Measurements from ENCODE around the gene FAM20B. TPM values are rescaled to one million over a fixed set of nuclear protein-coding genes. Genes with fewer than 3 reads are reported as not detected.

Gene FAM20B
- total and polyA plus RNA-seq, 2 of the 8 experiments (the other 6 are each of a cell fraction or from before 2014, with no cell fraction given): 8.3 to 36.6 TPM

- ChIA-PET CTCF (ENCODE audit: partially characterized antibody) (interaction anchor here (0.6 to 6.5 kb wide), 83 partner anchors 8 to 1202 kb away, joined by 3 to 92 read pairs (median 6); no protein-coding TSS in a partner anchor), POLR2A (ENCODE audit: partially characterized antibody) (interaction anchor here (0.6 to 1.6 kb wide), 6 partner anchors 26 to 472 kb away, joined by 3 to 4 read pairs (median 4); no protein-coding TSS in a partner anchor)
- no peaks in the 10 kb centered on the region for H3K79me2 ChIP-seq (ENCODE audit: control insufficient read depth in 1 of 2, insufficient read depth in 2 of 2, low read length in 2 of 2)
- no peak overlapping the region for H3K27ac ChIP-seq (ENCODE audit: low read depth, low read length)
- no peak for DNase-seq (ENCODE audit: low read depth in 1 of 2, low spot score in 2 of 2)
- H3K4me3 ChIP-seq (ENCODE audit: extremely low read depth in 1 of 4, insufficient read depth in 2 of 4, low read depth in 3 of 4, low read length in 4 of 4): no peak overlapping the region
- no peak overlapping the region for H2AFZ ChIP-seq (ENCODE audit: low read length)
- no peak overlapping the region for H4K5ac ChIP-seq (ENCODE audit: insufficient read length, low read depth, low read length)
- H2BK20ac ChIP-seq (ENCODE audit: low read length): no peak overlapping the region
- H3K4ac ChIP-seq (replicated peaks; ENCODE audit: insufficient read length, low read depth, low read length): no peak overlapping the region
- no peaks in the 10 kb centered on the region for H3K9me3 ChIP-seq (ENCODE audit: insufficient read depth in 2 of 2, low read depth in 1 of 2, low read length in 1 of 2)
- no peak overlapping the region for H3K4me2 ChIP-seq (ENCODE audit: insufficient read depth in 1 of 2, low read depth in 2 of 2, low read length in 2 of 2)
- H3K23me2 ChIP-seq (ENCODE audit: low read depth, low read length): no peaks in the 10 kb centered on the region
- no peak overlapping the region for H4K8ac ChIP-seq (ENCODE audit: extremely low read depth, insufficient read depth, low read length)
- no peaks in the 10 kb centered on the region; a peak in 1 of 8 replicates for H3K36me3 ChIP-seq (ENCODE audit: control insufficient read depth in 2 of 4, insufficient read depth in 4 of 4, low read length in 3 of 4)
- no peak overlapping the region for H3K56ac ChIP-seq (replicated peaks; ENCODE audit: insufficient read length, low read depth, low read length)
- H4K91ac ChIP-seq (replicated peaks; ENCODE audit: insufficient read length, low read length): no peak overlapping the region
- no peaks in the 10 kb centered on the region for H3K79me1 ChIP-seq (ENCODE audit: low read depth, low read length)
- no peak overlapping the region for H3K14ac ChIP-seq (ENCODE audit: insufficient read length)
- H2BK12ac ChIP-seq (ENCODE audit: low read depth, low read length): no peak overlapping the region
- no peak overlapping the region for H2BK5ac ChIP-seq (ENCODE audit: low read depth, low read length)
- no peaks in the 10 kb centered on the region for H3K4me1 ChIP-seq (replicated peaks in 1 of 4; ENCODE audit: control insufficient read depth in 3 of 4, insufficient read depth in 4 of 4, low read length in 3 of 4)
- 90% methylated on average over 7 of the region's 7 CpGs; no CpG with 5 or more reads in 1 of the 2 experiments for WGBS, 2 experiments (ENCODE audit: extremely low coverage in 1 of 2, insufficient coverage in 1 of 2, insufficient read length in 1 of 2, insufficient replicate concordance in 2 of 2, low coverage in 1 of 2, low lambda C conversion rate in 2 of 2, missing lambda C conversion rate in 1 of 2)
- no peak overlapping the region for H2BK120ac ChIP-seq (replicated peaks; ENCODE audit: low read depth, low read length)
- no peak overlapping the region for H3K9ac ChIP-seq (replicated peaks in 1 of 4; ENCODE audit: extremely low read depth in 1 of 4, low read depth in 3 of 4, low read length in 3 of 4)
- H2AK5ac ChIP-seq (ENCODE audit: low read depth, low read length): no peak overlapping the region
- no peak overlapping the region for H3K18ac ChIP-seq (ENCODE audit: extremely low read depth, low read length)
- H3K27me3 ChIP-seq (replicated peaks in 1 of 4; ENCODE audit: control insufficient read depth in 3 of 4, extremely low read depth in 1 of 4, insufficient read depth in 3 of 4, low read length in 3 of 4): no peaks in the 10 kb centered on the region
- TF ChIP-seq CBX5 (IDR thresholded peaks at IDR 0.05; ENCODE audit: low read depth, low read length) (no peak), NRF1 (IDR thresholded peaks at IDR 0.05; ENCODE audit: low read depth, low read length) (no peak), SAP30 (IDR thresholded peaks at IDR 0.05; ENCODE audit: insufficient read depth, insufficient replicate concordance, low read length) (no peak), TAF1 (IDR thresholded peaks at IDR 0.05; ENCODE audit: low read depth, low read length) (no peak), RFX5 (IDR thresholded peaks at IDR 0.05; ENCODE audit: borderline replicate concordance, low read depth, low read length) (no peak), BCL11A (IDR thresholded peaks at IDR 0.05; ENCODE audit: low read depth in 2 of 2, low read length in 2 of 2) (no peak)
- TF ChIP-seq, protein P1, sequence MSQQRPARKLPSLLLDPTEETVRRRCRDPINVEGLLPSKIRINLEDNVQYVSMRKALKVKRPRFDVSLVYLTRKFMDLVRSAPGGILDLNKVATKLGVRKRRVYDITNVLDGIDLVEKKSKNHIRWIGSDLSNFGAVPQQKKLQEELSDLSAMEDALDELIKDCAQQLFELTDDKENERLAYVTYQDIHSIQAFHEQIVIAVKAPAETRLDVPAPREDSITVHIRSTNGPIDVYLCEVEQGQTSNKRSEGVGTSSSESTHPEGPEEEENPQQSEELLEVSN (IDR thresholded peaks at IDR 0.05): no peak
- FAIRE-seq: no peak
- no peak overlapping the region for H3K23ac ChIP-seq (ENCODE audit: insufficient read length)
- no peaks in the 10 kb centered on the region for H4K20me1 ChIP-seq (replicated peaks in 1 of 2; ENCODE audit: control insufficient read depth in 1 of 2, insufficient read depth in 2 of 2, low read length in 2 of 2)
- no peak overlapping the region for H2BK15ac ChIP-seq (ENCODE audit: low read length)
Measured at GRCh38 chr1:179003512-179004066, 22.1 kb upstream of the FAM20B start.
